COLO668 (cell line): Measurements from ENCODE around the gene COBLL1.

Experiments
- DNase-seq: peaks from one replicate; lab custom pipeline; 2025; ENCODE audit not compliant: unreplicated experiment; lab: John Stamatoyannopoulos, UW

Gene COBLL1

DNA sequence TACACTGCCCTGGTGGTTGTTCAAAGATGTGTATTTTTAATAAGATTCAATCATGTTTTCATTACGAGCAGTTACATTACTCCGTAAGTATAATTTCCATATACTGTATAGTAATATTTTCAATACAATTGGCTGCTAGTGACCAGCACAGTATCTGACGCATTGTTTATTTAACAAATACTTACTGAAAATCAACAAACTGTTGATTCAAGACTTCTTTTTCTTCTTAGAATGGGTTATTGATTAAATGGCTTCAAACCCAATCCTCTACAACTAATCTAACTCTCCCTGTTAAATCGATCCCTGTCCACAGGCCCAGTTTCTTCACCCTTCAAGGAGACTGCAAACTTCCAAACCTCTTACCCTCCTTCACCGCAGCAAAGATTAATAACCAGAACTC lies 18.5 kb downstream of the COBLL1 start:
- no peak for DNase-seq

- no peak for DNase-seq
Observed at GRCh38 chr2:164821338-164821737, 20.3 kb downstream of the COBLL1 start.

GRCh38 chr2:164818149-164819136 lies 23.2 kb downstream of the COBLL1 start:
- DNase-seq: no peak

- no peak for DNase-seq
Observed at GRCh38 chr2:164816900-164817299, 24.7 kb downstream of the COBLL1 start.

DNA sequence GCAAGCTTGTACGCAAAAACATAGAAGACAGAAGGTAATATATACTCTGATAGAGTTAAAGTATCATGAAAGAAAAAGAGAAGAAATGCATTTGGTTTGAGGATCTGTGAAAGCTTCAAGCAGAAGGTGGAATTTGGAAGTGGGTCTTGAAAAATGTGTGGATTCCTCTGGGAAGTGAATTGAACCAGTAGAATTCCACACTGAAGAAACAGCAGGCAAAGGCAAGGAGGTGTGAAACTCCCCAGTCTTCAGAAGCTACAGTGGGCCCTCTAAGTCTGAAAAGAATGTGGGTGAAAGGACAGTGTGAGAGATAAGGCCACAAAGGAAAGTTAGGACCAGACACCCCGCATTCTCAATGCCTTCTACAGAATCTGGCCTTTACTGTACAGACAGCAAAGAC lies 25.6 kb downstream of the COBLL1 start:
- no peak for DNase-seq

DNA sequence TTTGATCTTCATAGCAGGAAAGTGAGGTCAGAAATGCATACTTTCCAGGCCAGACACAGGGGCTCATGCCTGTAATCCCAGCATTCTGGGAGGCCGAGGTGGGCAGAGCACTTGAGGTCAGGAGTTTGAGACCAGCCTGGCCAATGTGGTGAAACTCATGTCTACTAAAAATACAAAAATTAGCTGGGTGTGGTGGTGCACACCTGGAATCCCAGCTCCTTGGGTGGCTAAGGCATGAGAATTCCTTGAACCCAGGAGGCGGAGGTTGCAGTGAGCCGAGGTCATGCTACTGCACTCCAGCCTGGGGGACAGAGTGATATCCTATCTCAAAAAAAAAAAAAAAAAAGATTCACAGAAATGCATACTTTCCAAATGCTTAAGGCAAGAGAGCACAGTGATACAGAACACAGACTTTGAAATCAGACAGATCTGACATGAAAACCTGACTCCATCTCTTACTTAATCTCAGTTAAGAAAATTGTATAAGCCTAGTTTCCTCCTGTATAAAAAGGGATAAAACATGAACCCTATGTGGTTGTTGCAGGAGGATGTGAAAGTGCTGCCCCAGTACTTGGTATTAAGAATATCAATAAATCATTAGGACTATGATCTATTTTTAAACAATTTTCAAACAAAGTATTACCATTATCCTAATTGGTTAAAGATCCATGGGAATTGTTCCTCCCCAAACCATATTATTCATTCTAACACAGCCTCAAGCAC lies 26.4 kb downstream of the COBLL1 start:
- no peak for DNase-seq

DNA sequence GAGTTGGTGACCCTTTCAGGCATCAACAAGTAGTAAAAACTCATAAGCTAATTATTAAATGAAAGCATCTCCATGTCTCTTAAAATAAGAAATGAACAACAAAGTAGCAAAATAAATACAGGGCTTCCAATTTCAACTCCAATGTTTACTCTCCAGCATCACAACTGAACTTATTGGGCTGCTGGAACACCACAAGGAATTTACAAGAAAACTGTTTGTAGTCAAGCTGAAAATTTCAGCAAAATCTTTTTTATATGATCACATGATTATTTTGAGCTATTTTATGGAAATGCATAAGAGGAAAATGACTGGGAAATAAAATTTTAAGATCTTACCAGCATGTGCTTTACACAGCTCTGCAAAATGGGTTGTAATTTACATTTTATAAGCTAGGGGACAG lies 28.1 kb downstream of the COBLL1 start:
- DNase-seq: no peak

DNA sequence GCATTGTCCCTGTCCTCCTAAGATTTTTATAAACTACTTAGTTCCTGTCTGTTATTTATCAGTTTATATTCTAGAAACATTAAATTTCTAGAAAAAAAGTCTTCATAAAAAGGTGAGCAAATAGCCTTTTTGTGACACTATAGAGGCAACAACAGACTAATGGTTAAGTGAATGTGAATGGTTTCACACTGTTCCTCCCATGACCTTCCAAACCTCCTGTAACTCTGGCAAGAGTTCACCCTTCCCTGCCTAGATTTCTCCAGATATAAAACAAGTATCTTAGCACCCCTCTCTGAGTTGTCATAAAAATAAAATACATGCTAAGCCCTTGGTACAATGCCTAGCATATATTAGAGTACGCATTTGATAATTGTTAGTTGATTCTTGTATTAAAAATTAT lies 29.2 kb downstream of the COBLL1 start:
- no peak for DNase-seq

DNA sequence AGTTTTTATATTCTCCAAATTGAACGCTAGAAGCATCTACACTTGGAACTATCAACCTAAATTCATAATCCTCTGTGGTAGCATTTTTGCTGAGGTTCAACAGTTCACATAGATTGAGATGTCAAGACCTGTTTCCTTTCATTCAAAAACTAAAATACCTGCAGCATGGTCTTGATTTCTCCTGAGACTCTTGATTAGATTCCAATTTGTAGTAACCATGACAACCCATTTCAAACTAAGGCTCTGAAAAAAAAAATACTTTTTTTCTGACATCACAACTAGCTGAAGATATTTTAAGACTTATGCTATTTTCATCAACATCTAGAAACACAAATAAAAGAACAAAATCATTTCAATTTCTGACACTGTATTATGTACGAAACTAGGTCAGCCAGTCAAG lies 29.8 kb downstream of the COBLL1 start:
- no peak for DNase-seq

GRCh38 chr2:164810843-164811242 lies 30.8 kb downstream of the COBLL1 start:
- no peak for DNase-seq

- no peak for DNase-seq
Observed at GRCh38 chr2:164808776-164809175, 32.8 kb downstream of the COBLL1 start.

DNA sequence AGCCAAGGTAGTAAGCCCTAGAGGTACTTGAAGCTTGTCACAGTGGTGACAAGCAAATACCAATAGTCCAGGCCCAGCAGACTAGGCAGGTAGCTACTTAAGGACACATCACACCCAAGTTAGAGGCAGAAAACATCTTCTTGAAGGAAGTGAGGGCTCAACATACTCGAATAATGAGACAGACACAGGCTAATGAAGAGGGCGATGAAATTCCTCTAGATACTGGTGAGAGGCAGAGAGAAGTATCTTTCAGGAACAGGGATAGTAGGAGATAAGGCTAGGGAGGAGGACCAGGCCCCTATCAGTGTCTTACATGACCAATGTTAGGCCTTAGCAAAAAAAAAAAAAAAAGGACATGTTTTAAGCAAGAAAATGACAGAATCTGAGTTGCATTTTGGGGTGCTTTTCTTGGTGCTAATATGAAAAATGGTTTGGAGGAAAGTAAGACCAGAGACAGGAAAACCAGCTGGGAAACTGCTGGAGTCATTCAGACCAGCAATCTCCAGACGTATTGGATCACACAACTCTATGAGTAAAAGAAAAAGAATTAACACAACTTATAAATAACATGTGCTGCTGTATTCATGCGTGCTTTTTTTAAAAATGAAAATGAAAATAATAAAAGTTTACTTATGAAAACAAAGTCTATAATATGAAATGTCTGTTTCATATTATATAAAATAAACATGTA lies 37.7 kb downstream of the COBLL1 start:
- DNase-seq: no peak

DNA sequence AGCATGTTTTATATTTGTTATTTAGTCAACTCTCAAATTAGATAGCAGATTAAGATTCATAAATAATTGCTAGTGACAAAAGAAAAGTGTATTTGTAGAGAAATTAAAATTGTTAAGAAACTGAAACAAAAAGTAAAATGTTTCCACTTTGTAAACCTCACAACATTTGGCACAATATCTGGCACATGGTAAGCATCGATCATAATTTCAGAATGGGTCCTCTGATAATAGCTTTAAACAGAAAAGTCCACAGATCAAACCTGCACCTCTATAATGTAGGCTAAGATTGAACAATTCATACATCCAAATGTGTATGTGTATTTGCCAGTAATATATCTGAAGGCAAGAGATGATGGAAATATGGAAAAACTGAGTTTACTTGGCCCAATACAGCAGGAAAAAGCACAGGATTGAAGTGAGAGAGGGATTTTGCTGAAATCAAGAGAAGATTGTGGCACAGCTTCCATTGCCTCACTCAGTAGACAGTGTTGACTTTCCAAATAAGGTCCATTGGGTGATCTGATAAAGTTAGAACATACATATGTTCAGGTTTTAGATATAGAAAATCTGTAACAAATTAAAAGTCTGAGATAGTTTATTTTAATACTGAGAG lies 39.4 kb downstream of the COBLL1 start:
- no peak for DNase-seq

GRCh38 chr2:164800572-164800971 lies 41.1 kb downstream of the COBLL1 start:
- no peak for DNase-seq

DNA sequence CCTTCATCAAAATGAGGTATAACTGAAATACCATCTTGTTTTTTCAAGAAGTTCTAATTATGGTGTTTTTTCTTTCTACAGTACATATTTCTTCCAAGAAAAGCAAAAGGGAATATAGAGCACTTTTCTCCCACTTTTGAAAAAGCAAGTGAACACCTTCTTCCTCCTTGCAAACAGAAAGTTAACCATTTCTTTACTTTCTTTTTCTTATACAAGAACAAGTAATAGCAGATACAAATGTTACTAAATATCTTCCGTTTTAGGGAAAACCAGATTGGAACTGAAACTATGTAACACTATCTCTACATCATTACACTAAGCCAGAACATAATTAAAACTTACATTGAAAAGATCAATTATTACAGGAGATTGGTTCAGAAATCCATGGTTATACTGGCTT lies 44.0 kb downstream of the COBLL1 start:
- no peak for DNase-seq

- DNase-seq: no peak
Observed at GRCh38 chr2:164796999-164797398, 44.6 kb downstream of the COBLL1 start.

GRCh38 chr2:164794432-164795231 lies 47.0 kb downstream of the COBLL1 start:
- DNase-seq: no peak

GRCh38 chr2:164794016-164794415 lies 47.6 kb downstream of the COBLL1 start:
- DNase-seq: no peak

- DNase-seq: no peak
Observed at GRCh38 chr2:164793529-164793928, 48.1 kb downstream of the COBLL1 start.
